Hematopoietic multipotent progenitor cell treated with erythropoietin and hydrocortisone succinate and interleukin-3 and kit ligand, for 15 days (in vitro differentiated cells): ENCODE measurements around the gene ATPAF2.
A peak's percentile ranks its signal among the peaks of the same experiment; 100 is the strongest.

Experiments used
- DNase-seq: peaks from one replicate; pipeline ENCODE4 v3.0.0-alpha.2; 2015; ENCODE audit warnings: low spot score

ATPAF2 gene

GRCh38 chr17:18039535-18040260 is 730 bp upstream of the ATPAF2 start:
- peak; percentile 51 for DNase-seq

- no peak for DNase-seq
Observed at GRCh38 chr17:18038149-18038850, 668 bp downstream of the ATPAF2 start.

GRCh38 chr17:18037486-18037885 is 1.5 kb downstream of the ATPAF2 start:
- DNase-seq, result no peak

DNA sequence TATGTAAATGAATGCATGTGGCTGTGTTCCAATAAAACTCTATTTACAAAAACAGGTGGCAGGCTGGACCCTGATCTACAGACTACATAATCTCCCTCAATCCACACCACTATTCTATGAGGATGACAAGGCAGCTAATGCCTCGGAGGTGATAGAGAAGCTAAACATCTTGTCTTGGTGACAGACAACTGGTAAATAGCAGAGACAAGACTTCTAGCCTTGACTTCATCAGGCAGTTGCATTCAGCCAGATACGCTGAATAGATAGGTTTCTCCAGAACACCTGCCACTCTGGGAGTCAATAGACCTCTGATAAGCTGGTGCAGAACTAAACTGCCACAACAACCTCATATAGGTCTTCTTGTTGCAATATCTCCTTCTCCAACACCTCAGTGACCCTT is 3.3 kb downstream of the ATPAF2 start:
- peak; percentile 54 for DNase-seq

DNA sequence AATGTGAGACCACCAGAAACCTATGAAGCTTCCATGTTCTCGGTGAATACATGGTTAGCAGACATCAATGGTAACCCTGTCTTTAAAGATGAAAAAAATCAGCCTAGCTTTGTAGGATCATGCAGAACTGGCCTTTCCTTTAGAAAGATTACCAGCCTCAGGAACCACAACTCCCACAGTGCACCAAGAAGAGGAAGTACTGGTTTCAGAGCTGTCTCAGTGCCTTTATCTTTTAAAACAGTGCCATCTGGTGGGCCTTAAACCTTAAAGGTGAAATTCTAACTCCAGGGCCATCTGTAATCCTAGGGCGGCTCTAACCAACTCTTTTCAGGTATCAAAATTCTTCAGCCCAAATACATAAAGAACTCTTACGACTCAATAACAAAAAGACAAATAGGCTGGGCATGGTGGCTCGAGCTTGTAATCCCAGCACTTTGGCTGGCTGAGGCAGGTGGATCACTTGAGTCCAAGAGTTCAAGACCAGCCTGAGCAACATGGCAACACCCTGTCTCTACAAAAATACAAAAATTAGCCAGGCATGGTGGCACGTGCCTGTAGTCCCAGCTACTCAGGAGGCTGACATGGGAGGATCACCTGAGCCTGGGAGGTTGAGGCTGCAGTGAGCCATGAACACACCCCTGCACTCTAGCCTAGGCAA is 5.4 kb downstream of the ATPAF2 start:
- peak; percentile 83 for DNase-seq

- no peak for DNase-seq
Observed at GRCh38 chr17:18031955-18032354, 7.0 kb downstream of the ATPAF2 start.

DNA sequence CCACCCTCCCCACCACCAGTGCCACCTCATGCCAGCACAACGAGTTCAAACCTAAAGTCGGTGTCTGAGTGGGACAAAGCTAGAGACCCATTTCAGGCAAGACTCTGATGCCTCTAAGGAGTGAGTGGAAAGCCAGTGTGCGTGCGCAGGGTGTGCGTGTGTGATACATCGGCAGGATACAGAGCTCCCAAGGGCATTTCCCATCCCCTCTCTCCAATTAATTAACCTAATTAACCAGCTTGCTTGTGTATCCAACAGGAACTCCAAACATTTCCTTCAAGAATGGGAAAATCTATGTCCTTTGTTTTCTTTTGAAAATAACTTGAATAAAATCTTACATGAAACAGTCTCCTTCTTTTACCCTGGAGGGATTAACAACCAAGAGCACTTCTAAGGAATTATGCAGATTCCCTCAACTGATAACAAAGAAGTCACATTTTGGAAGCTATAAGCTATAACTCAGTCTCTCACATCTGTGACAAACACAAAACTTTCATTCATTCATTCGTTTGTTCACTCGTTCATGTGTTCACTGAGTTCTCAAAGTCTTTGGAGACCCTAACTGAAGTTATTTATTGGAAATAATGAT is 9.9 kb downstream of the ATPAF2 start:
- no peak for DNase-seq

DNA sequence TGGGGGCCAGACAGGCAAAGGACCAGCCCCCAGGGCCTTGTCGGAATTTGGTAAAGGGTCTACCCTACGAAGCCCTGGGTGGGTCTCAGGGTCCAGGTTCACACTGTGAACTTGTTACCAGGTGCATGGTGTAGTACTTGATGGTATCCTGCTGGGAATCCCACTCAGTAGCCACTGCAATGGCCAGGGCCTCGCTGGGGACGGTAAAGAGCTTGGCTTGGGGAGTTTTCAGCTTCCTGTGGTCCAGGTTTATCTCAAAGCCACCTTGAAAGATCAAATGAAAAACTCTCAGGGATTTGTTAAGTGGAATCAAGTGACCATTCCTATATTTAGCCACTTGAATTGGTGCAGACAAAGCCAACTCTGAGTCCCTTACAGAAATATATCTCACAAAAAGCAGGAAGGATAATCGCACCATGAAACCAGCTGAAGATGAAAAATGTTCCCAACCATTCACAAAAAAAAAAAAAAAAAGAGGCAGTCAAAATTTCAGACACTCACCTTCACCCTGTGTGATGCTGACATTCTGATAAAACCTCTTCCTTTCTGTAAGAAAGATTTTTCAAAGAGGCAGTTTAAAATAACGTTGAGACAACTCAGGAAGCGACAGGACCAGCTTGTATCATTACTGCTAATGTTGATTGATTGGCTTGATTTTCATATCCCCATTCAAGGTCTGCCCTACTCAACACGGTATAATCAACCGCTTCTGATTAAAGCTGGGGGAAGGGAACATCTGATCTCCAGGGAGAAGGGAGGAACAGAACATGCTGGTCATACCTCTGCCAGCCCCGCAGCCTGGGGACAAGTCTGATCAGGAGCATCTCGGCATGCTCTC is 10.6 kb downstream of the ATPAF2 start:
- DNase-seq, result no peak

DNA sequence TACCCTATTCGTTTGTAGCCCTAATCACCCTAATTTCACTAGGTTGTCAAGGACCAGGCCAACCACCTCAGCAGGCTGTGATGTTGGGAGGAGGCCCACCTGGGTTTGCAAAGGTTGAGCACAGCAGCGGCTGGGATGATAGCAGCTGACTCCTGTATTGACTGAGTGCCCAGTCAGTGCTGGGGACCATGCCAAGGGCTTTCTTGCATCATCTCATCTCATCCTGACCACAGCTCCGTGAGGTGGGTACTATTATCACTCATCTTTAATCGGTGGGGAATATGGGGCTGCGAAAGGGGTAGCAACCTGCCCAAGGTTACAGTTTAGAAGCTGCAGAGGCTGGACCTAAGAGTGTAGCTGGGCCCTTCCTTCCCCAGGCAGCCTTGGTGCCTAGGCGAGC is 11.7 kb downstream of the ATPAF2 start:
- DNase-seq, result no peak

- DNase-seq, result no peak
Observed at GRCh38 chr17:18025945-18026776, 12.8 kb downstream of the ATPAF2 start.

DNA sequence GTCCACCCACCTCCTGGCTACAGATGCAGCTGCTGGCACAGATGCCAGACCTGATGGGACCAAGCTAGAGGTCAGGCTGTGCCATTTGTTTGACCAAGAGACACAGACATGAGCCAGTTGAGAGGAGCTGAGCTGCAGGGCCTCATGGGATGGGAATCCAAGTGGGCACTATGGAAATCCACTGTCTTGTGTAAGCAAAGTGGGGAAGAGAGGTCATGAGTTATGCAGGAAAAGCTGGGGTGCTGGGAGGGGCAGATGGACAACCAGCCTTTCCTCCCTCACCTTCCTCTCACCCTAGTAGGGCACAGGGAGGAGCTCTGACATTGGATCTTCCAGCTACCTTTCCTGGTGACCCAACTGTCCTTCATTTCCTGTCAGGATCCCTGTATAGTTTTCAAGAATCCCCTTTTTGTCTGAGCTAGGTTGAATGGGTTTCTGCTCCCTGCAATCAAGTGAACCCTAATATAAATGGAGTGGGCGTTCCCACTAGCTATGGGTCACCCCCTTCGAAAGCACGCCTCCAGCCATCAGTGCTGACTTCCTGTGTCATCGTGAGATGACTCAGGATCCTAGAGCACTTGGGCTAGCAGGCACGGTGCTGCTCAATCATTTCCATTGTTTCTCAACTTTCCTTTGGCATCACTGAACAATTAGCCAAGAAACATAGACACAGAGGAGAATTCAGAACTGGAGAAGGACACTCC is 13.6 kb downstream of the ATPAF2 start:
- no peak for DNase-seq

- no peak for DNase-seq
Observed at GRCh38 chr17:18021372-18021771, 17.6 kb downstream of the ATPAF2 start.

DNA sequence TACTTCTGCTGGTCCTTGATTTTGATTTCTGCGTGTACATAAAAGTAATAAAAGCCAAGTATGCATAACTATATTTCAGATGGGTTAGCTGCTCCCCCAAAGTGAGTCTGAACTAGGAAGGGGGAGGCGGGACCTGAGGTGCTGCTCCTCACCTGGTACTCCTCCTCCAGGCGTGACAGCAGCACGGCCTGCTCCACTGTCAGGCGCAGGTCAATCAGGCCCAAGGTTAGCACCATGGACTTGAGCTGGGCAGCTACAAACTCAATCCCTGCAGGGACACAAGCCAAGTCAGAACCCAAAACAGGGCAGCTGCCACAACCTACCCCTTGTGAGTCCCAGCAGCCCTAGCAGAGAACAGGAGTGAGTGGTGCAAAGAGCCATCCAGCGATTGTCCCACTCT is 18.0 kb downstream of the ATPAF2 start:
- DNase-seq, result no peak

DNA sequence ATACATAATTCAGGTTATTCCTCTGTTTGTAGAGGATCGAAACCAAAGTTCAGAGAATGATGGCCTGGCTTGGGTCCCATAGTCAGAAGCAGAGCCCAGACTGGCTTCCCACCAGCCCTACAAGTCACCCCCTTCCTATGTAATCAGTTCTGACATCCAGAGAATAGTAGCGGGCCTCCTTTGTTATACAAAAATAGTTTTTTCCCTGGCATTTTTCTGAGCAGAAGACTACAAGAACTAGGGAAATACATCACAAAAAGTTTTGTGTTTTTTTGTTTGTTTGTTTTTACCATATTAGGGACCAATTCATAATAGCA is 19.2 kb downstream of the ATPAF2 start:
- DNase-seq, result no peak

DNA sequence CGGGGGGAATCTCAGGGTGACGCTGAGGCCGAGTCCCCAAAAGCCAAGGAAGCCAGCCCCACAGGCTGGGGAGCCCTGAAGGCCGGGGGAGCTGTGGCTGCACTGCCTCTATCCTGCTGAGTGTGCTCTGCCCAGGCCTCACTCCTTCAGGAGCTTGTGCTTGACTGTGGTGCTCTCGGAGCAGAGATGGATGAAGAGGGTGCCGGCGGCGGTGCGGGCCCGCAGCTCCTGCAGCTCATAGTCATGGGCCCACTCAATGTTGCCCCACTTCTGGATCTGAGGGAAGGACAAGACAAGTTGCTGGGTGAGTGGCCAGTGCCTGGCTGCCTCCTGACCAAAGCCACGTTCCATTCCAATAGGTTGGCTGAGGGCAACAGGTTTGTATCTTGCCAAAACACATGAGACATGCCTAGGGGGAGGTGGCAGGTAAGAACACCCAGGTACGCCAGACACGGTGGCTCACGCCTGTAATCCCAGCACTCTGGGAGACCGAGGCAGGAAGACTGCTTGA is 20.5 kb downstream of the ATPAF2 start:
- DNase-seq, result no peak

DNA sequence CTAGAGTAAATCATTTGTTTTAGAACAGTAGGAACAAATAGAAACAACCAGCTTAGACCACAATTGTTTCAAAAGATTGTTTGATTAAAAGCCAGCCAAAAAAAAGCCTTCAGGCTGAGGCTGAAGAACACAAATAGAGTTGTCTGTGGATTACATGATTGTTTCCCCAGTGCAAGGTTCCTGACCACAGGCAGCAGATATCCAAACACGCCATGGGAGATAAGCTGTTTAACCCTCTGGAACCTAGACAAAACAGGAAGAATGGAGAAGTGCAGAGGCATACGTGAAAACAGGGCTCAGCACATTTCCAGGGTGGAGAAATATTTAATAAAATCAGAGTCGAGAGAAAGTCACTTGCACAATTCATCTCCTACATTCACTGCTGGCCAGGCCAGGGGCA is 21.0 kb downstream of the ATPAF2 start:
- DNase-seq, result no peak

GRCh38 chr17:18016426-18016825 is 22.5 kb downstream of the ATPAF2 start:
- no peak for DNase-seq

DNA sequence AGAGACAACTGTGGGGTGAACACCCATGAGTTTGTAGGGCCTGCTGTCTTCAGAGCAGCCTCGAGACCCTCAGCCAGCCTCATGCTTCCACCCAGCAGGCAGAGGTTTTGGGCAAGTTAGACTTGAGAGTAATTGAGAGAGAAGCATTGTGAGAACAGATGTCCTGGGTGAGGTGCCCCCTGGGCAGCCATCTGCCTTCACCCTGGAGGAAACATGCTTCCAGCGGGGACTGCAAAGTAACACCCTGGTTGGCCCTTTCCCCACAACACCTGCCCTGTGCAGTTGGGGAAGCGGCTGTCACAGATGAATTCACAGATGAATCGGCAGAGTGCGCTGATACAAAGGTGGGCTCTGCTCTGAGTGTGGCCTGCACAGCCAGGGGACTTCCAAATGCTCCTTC is 23.4 kb downstream of the ATPAF2 start:
- no peak for DNase-seq

DNA sequence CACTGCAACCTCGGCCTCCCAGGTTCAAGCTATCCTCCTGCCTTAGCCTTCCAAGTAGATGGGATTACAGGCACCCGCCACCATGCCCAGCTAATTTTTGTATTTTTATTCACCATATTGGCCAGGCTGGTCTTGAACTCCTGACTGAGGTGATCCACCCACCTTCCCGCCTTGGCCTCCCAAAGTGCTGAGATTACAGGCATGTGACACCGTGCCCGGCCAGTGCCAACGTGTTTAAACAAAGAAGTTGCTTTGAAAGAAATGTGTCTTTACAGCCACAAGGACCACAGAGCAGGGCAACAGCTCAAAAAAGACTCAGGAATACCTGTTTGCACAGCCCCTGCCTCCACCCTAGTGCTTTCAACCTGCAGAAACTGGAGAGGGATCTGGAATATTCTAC is 25.0 kb downstream of the ATPAF2 start:
- DNase-seq, result no peak

GRCh38 chr17:18011286-18011685 is 27.7 kb downstream of the ATPAF2 start:
- DNase-seq, result no peak
